SH-SY5Y (cell line): ENCODE results near the gene ITGA3.

Source experiments
- GATA2 ChIP-seq: IDR thresholded peaks from 2 replicates; pipeline ENCODE4 v1.6.1; 2011; ENCODE audit warnings: mild to moderate bottlenecking, low read depth, low read length
- GATA3 ChIP-seq: IDR thresholded peaks from 2 replicates; pipeline ENCODE4 v1.6.1; 2011; ENCODE audit warnings: low read depth, mild to moderate bottlenecking, low read length, moderate library complexity

DNA sequence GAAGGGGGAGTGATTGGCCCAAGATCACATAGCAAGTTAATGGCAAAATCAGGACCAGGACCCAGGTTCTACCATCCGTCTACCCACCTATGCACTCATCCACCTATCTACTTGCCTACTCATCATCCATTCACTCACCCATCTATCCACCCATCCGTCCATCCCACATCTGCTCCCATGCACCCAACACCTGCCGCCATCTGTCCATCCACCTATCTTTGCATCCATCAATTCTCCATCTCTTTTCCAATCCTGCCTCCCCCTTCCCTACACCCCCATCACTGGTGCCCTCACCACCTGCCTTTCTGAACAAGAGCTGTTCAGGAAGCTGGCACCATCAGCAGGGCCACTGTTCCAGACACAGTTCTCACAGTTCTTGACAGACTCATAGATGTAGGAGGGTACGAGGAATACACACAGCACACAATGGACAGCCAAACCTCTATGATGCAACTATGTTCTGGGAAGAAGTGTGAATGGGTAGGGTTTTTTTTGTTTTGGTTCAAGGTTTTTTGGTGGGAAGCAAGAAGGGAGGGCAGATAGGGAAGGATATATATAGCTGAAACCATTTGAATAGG, 69.6 kb downstream of the ITGA3 start:
- TF ChIP-seq GATA2 (no peak), GATA3 (no peak)
